ENCODE data around the gene PNPLA8.
"Not testable (repeated sequence)": the region's sequence is repeated elsewhere in the genome, so short reads cannot be mapped to it uniquely, and the experiment has no call there.

PNPLA8 gene

GRCh38 chr7:108525985-108526767, at the start of gene PNPLA8:
Gene PNPLA8 (minus strand): TSS chr7:108526135. CDS start chr7:108515491, 10,644 bp downstream.
- DNase-seq, result peak; percentile 100

- DNase-seq, result no peak
Observed at GRCh38 chr7:108575156-108575555, 49.2 kb upstream of the PNPLA8 start.

GRCh38 chr7:108572480-108572879, 46.5 kb upstream of the PNPLA8 start:
- no peak for DNase-seq

- peak; percentile 13 for DNase-seq
Observed at GRCh38 chr7:108570146-108570755, 44.3 kb upstream of the PNPLA8 start.

GRCh38 chr7:108569381-108570145, 43.6 kb upstream of the PNPLA8 start, which contains the start of the genes DNAJB9 and THAP5:
Gene DNAJB9 (plus strand): TSS chr7:108569874. CDS start chr7:108571727, 1,853 bp downstream.
Gene THAP5 (minus strand): TSS chr7:108569706. CDS start chr7:108569569, 137 bp downstream.
- DNase-seq, result peak; percentile 98

GRCh38 chr7:108568801-108569380, 43.0 kb upstream of the PNPLA8 start:
- peak; percentile 25 for DNase-seq

GRCh38 chr7:108565987-108566386, 40.1 kb upstream of the PNPLA8 start:
- DNase-seq, result no peak

GRCh38 chr7:108561047-108561619, 35.2 kb upstream of the PNPLA8 start:
- no peak for DNase-seq

- DNase-seq, result no peak
Observed at GRCh38 chr7:108559253-108559652, 33.3 kb upstream of the PNPLA8 start.

- no peak for DNase-seq
Observed at GRCh38 chr7:108557617-108558016, 31.7 kb upstream of the PNPLA8 start.

GRCh38 chr7:108557191-108557590, 31.3 kb upstream of the PNPLA8 start:
- DNase-seq, result no peak

- not testable (repeated sequence) for DNase-seq
Observed at GRCh38 chr7:108556665-108557064, 30.7 kb upstream of the PNPLA8 start.

GRCh38 chr7:108548141-108548896, 22.4 kb upstream of the PNPLA8 start:
- not testable (repeated sequence) for DNase-seq

- DNase-seq, result no peak
Observed at GRCh38 chr7:108541478-108541877, 15.5 kb upstream of the PNPLA8 start.

GRCh38 chr7:108538685-108539084, 12.8 kb upstream of the PNPLA8 start:
- DNase-seq, result not testable (repeated sequence)

- DNase-seq, result not testable (repeated sequence)
Observed at GRCh38 chr7:108538236-108538635, 12.3 kb upstream of the PNPLA8 start.

GRCh38 chr7:108537229-108537628, 11.3 kb upstream of the PNPLA8 start:
- no peak for DNase-seq

- DNase-seq, result no peak
Observed at GRCh38 chr7:108535744-108536143, 9.8 kb upstream of the PNPLA8 start.

GRCh38 chr7:108535257-108535656, 9.3 kb upstream of the PNPLA8 start:
- DNase-seq, result no peak

- no peak for DNase-seq
Observed at GRCh38 chr7:108533712-108534111, 7.8 kb upstream of the PNPLA8 start.

GRCh38 chr7:108529341-108529740, 3.4 kb upstream of the PNPLA8 start:
- no peak for DNase-seq

- DNase-seq, result no peak
Observed at GRCh38 chr7:108528183-108528712, 2.3 kb upstream of the PNPLA8 start.

All from activated T-cell treated with anti-CD3 and anti-CD28 coated beads for 4 hours (primary cell).